K562 (cell line): ENCODE results near the gene AMPD3. TPM values are rescaled to one million over a fixed set of nuclear protein-coding genes. Genes with fewer than 3 reads are reported as not detected.
A peak's percentile ranks its signal among the peaks of the same experiment; 100 is the strongest.

Source experiments
- E4F1 ChIP-seq: fragments of 250-450 bp; sonication (Bioruptor Pico); IDR thresholded peaks from 2 replicates; pipeline ENCODE4 v1.5.0; 2021; ENCODE audit warnings: mild to moderate bottlenecking, borderline replicate concordance
- FOSL1 ChIP-seq: fragments of 200-800 bp; sonication (Bioruptor generic); conservative IDR thresholded peaks from 2 replicates; pipeline ENCODE4 v1.6.1; 2016; ENCODE audit warnings: missing genetic modification characterization, missing compliant biosample characterization
- HSF4 ChIP-seq: fragments of 250-450 bp; sonication (Bioruptor Pico); IDR thresholded peaks from 2 replicates; pipeline ENCODE4 v2.1.2; 2022; ENCODE audit warnings: mild to moderate bottlenecking, moderate library complexity, borderline replicate concordance
- ID3 ChIP-seq, 2 experiments: fragments of 250-450 bp in 1 of 2; fragments of 450-650 bp in 1 of 2; sonication (Bioruptor Pico) in 1 of 2; IDR thresholded peaks; 2 replicates each; pipeline versions ENCODE4 v1.6.1 to v1.8.0; 2016 to 2021; ENCODE audit warnings: mild to moderate bottlenecking in 2 of 2, moderate library complexity in 2 of 2, missing compliant biosample characterization in 1 of 2, missing genetic modification characterization in 1 of 2
- KLF1 ChIP-seq: fragments of 450-650 bp; IDR thresholded peaks from 2 replicates; pipeline ENCODE4 v1.6.1; 2016; ENCODE audit warnings: missing genetic modification characterization, missing compliant biosample characterization
- MAX ChIP-seq: sonication (generic); formaldehyde crosslinking; IDR thresholded peaks from 2 replicates; pipeline ENCODE4 v1.9.0; 2022; ENCODE audit warnings: mild to moderate bottlenecking, missing genetic modification reagents
- MYC ChIP-seq, 2 experiments: fragments of 250-450 bp in 1 of 2; sonication (Bioruptor Pico) in 1 of 2; IDR thresholded peaks; 2 replicates each; pipeline versions ENCODE4 v1.5.1 to v1.6.1; 2012 to 2021; ENCODE audit warnings: low read depth in 2 of 2, borderline replicate concordance in 1 of 2, improper control_type of control experiment in 1 of 2, low read length in 1 of 2, mild to moderate bottlenecking in 1 of 2, moderate library complexity in 1 of 2
- NCOA2 ChIP-seq, 2 experiments: fragments of 450-650 bp; IDR thresholded peaks; 2 replicates each; pipeline ENCODE4 v1.6.1; 2018; ENCODE audit warnings: mild to moderate bottlenecking in 2 of 2, moderate library complexity in 1 of 2; ENCODE audit not compliant: partially characterized antibody in 2 of 2
- SNRNP70 ChIP-seq: fragments of 200-400 bp; formaldehyde crosslinking; optimal IDR thresholded peaks from 2 replicates; pipeline ENCODE3; 2017; ENCODE audit warnings: low read depth, low read length
- ZNF511 ChIP-seq: sonication (generic); formaldehyde crosslinking; IDR thresholded peaks from 2 replicates; pipeline ENCODE4 v1.8.0; 2022; ENCODE audit warnings: mild to moderate bottlenecking, missing genetic modification reagents
- ZNF592 ChIP-seq: fragments of 450-650 bp; IDR thresholded peaks from 2 replicates; pipeline ENCODE4 v1.6.1; 2017; ENCODE audit warnings: antibody characterized with exemption, mild to moderate bottlenecking
- polyA plus RNA-seq, 8 experiments: library from polyadenylated mRNA; depleted of rRNA in 4 of 8; stranded (reverse) in 5 of 8; unstranded in 3 of 8; fragments of >200 nt; fragmentation: Nextera tagmentation in 2 of 8; fragmentation: Illumina TruSeq in 1 of 8; extraction: Ambion mirVana in 2 of 8; extraction: Trizol in 1 of 8; gene quantifications; 2 replicates each; pipeline versions ENCODE4 v1.2.1 to v1.2.3, GENCODE V29; 2011 to 2014; ENCODE audit warnings: inconsistent platforms in 1 of 8, missing spikeins in 1 of 8
- total RNA-seq, 7 experiments: library from RNA; depleted of rRNA in 6 of 7; stranded (reverse); fragments of >200 nt in 6 of 7; fragmentation: Illumina TruSeq in 2 of 7; extraction: Trizol in 2 of 7; gene quantifications; 2 replicates each; pipeline versions ENCODE4 v1.2.1 to v1.2.3, GENCODE V29; 2011 to 2021; ENCODE audit warnings: low replicate concordance in 1 of 7

Gene AMPD3
- total and polyA plus RNA-seq, 9 of the 15 experiments (the other 6 are each of a cell fraction or from before 2014, with no cell fraction given): 4.4 to 23.6 (median 11.2) TPM

- TF ChIP-seq ZNF592 (0 out of 2 replicates have a peak, but pooled peaks have one; percentile 42), HSF4 (CRISPR knock-in tag) (no peak), NCOA2 (IDR thresholded peaks at IDR 0.05; ENCODE audit: partially characterized antibody in 2 of 2) (no peak), SNRNP70 (no peak), MYC (IDR thresholded peaks at IDR 0.05; ENCODE audit: low read depth, low read length) (no peak), MYC (CRISPR knock-in tag; IDR thresholded peaks at IDR 0.05; ENCODE audit: borderline replicate concordance, low read depth) (no peak), ZNF511 (CRISPR knock-in tag) (no peak), MAX (peak; percentile 27; the same call in 1 of the 2 replicates), E4F1 (CRISPR knock-in tag) (no peak), KLF1 (tag) (no peak), FOSL1 (no peak), ID3 (CRISPR knock-in tag; IDR thresholded peaks at IDR 0.05) (no peak), ID3 (tag; IDR thresholded peaks at IDR 0.05) (no peak)
- TF ChIP-seq, all 486 proteins: peak for 10
Observed at GRCh38 chr11:10444725-10445315, 10.2 kb upstream of the AMPD3 start (continued).
